GM20000 (cell line): ENCODE results near the gene GGACT.
A peak's percentile ranks its signal among the peaks of the same experiment; 100 is the strongest.

Source experiments
- DNase-seq: peaks from one replicate; pipeline ENCODE4 v3.0.0; 2012; ENCODE audit warnings: low spot score
- TF ChIP-seq, protein P1 (sequence below): IDR thresholded peaks from 2 replicates; pipeline ENCODE4 v1.5.1; 2012; ENCODE audit warnings: mild to moderate bottlenecking, control low read depth; ENCODE audit errors: extremely low read depth, missing control alignments

The GGACT gene

GRCh38 chr13:100549316-100549715, 39.3 kb downstream of the GGACT start:
- no peak for DNase-seq
- TF ChIP-seq, protein P1, sequence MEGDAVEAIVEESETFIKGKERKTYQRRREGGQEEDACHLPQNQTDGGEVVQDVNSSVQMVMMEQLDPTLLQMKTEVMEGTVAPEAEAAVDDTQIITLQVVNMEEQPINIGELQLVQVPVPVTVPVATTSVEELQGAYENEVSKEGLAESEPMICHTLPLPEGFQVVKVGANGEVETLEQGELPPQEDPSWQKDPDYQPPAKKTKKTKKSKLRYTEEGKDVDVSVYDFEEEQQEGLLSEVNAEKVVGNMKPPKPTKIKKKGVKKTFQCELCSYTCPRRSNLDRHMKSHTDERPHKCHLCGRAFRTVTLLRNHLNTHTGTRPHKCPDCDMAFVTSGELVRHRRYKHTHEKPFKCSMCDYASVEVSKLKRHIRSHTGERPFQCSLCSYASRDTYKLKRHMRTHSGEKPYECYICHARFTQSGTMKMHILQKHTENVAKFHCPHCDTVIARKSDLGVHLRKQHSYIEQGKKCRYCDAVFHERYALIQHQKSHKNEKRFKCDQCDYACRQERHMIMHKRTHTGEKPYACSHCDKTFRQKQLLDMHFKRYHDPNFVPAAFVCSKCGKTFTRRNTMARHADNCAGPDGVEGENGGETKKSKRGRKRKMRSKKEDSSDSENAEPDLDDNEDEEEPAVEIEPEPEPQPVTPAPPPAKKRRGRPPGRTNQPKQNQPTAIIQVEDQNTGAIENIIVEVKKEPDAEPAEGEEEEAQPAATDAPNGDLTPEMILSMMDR: no peak

GRCh38 chr13:100547791-100548201, 40.8 kb downstream of the GGACT start:
- no peak for DNase-seq
- TF ChIP-seq, protein P1: no peak

DNA sequence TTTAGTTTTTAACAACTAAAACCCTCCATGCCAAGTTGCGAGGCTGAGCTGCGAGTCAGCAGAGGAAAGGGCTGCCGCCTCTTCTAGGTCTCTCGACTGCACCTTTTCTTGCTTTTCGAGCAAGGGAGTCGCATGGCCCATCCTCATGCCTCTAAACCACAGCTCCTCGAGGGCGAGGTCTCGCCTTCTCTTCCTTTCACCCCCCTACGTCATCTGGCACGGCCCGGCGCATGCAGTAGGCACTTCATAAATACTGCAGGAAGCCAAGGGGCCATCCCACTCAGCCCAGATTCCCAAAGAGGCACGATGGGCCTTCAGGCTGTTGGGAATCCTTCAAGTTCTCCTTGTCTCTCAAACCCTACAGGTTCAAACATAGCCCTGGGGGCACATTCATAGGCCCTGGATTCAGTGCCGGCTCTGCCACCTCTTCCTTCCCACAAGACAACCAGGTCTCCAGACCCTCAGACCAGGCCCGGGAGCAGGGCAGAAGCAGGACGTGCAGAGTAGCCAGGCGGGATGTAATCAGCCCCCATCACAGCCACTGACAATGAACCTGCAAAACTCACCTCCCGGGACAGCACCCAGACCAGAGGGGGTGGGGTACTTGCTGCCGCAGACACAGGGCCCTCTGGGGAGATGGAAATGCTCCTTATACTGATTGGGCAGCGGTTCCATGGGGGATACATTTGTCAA, 41.7 kb downstream of the GGACT start:
- TF ChIP-seq, protein P1: no peak
- no peak for DNase-seq

DNA sequence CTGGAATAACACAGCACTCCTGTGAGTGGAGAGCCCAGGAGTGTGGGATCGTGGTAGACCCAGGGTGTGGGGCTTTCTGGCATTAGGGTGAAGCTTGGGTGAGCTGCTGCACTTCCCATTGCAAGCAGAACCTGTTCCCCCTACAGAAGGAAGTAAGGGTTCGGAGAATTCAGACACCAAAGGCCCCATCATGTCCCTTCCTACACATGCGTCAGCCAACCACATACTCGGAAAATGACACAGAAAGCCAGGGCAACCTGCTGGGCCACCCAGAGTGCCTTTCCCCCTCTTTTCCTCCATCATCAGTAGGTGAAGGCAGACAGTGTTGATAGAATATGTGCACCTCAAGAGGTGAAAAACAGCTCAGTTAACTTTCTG, 42.9 kb downstream of the GGACT start:
- DNase-seq: no peak
- TF ChIP-seq, protein P1: no peak

DNA sequence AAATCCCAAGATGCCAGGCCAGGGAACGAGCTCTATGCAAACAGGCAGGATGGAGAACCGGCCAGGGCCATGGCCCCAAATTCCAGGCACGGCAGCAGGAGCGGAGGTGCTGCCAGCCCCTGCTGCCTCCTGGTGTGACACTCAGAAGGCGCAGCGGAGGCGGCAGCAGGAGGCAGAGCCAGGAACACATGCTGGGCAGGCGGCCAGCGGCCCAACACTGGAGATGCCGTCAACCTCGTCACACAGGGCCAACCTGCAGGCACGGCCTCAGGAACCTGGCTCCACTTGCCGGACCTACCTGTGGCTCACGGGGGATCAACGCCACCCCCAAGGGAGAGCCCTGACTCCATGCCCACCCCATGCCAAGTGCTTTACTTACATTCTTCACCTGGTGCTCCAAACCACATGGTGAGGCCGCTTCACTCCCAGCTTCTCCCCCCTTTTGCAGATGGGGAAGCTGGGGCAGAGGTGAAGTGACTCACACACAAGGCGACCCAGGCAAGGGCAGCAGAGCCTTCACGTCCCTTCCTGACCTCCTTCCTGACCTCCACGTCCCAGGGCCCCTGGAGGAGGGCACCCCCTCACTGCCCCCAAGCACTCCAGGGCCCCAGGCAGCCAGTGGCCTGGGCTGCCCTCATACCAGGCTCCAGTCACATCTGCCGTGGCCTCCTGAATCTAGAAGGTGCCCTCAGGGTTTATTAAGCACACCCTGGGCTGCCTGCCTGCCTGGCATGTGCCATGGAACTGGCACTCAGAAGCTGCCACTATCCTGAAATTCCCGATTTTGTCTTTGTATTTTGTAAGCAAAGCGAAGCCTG, 43.5 kb downstream of the GGACT start:
- TF ChIP-seq, protein P1: no peak
- DNase-seq: no peak

DNA sequence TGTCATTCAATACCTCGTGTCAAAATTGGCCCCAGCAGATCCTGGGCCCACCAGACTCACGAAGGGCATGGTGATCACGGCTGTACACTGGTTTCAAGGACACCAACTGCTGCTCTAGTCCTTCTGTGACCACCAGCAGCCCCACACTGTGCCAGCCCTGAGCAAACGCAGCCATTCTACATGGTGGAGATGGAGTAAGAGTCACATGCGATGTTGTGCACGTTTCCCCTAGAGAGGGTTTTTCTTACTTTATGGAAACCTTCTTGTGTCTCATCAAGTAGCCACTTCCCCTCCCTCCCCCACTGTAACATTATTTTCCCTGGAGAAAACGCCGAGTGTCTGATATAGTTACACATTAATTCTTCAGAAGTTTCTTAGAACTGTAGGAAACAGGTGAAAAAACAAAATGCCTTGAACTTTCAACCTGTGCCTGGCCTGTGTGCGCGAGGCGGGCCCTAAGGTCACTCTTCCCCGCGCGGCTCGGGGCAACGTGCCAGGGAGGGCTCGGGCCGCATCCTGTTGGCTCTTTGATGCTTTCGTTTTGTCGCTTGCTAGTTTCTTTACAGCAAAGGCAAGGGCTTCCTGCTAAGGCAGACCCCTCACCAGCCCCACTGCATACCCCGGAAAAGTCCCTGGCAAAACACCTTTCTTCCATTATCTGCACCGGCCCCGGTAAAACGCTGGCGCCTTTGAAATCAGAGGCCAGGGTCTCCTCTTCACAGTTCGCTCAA, 44.6 kb downstream of the GGACT start:
- DNase-seq: no peak
- TF ChIP-seq, protein P1: no peak

DNA sequence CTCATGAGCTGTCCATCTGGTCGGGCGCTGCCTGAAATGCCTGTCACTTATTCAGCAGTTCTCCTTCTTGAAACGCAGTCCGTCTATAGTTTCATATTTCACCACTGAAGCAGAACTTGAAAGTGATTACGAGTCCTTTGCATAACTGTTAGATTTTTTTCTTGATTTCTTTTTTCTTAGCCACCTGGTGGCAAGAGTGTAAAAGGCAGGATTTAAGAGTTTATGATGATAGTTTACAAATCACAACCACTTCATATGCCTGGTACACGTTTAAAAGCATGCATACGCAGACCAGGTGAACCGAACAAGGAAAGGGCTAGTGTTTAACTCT, 45.8 kb downstream of the GGACT start:
- DNase-seq: peak; percentile 80
- TF ChIP-seq, protein P1: peak; percentile 1
